ENCODE data around the gene PLIN3. TPM values are rescaled to one million over a fixed set of nuclear protein-coding genes. Genes with fewer than 3 reads are reported as not detected.

PLIN3 gene
- total and polyA plus RNA-seq, 2 donors (not counting 3 experiments of a cell fraction or from before 2014, with no cell fraction given) = 76.8 to 88.9 TPM

GRCh38 chr19:4829001-4829712 lies 38.3 kb downstream of the PLIN3 start:
- Histone ChIP-seq H2AFZ (ENCODE audit: low read depth, low read length) (no peak overlapping the region), H4K20me1 (replicated peaks; ENCODE audit: control insufficient read depth, extremely low read depth, insufficient read depth, low read length) (no peaks in the 10 kb centered on the region), H3K27ac (ENCODE audit: insufficient read depth, low read depth, low read length) (no peak overlapping the region), H3K9me3 (replicated peaks; ENCODE audit: control insufficient read depth, insufficient read depth, low read length) (no peaks in the 10 kb centered on the region), H3K27me3 (ENCODE audit: control insufficient read depth in 2 of 2, insufficient read depth in 2 of 2, low read length in 2 of 2) (no peaks in the 10 kb centered on the region), H3K4me2 (ENCODE audit: insufficient read depth, low read length) (no peak overlapping the region), H3K9me1 (replicated peaks; ENCODE audit: control insufficient read depth, extremely low read depth, insufficient read depth, low read length) (no peaks in the 10 kb centered on the region), H3K9ac (replicated peaks; ENCODE audit: extremely low read depth, insufficient read depth, low read length) (no peak overlapping the region), H3K4me1 (ENCODE audit: control insufficient read depth, extremely low read depth, insufficient read depth, low read length) (peaks cover 8% of the 10 kb centered on the region), H3K79me2 (ENCODE audit: control insufficient read depth, insufficient read depth, low read length) (peaks cover 38% of the 10 kb centered on the region), H3K36me3 (ENCODE audit: control insufficient read depth in 2 of 2, extremely low read depth in 1 of 2, insufficient read depth in 2 of 2, low read length in 2 of 2) (no peaks in the 10 kb centered on the region), H3K4me3 (replicated peaks in 1 of 3; ENCODE audit: insufficient read depth in 1 of 3, low read depth in 1 of 3, low read length in 3 of 3) (no peak overlapping the region)
- FAIRE-seq (no peak), DNase-seq (ENCODE audit: low read depth, low spot score) (no peak)
- CTCF ChIA-PET = interaction anchor here (1.2 to 7.5 kb wide), 4 partner anchors 11 to 22 kb away, joined by 5 to 47 read pairs (median 14); no protein-coding TSS in a partner anchor
- dilution Hi-C loops (cut with MboI; ENCODE audit: extremely low pct_ligation_motif_present, low sequenced_read_pairs) (no loop called here), intact Hi-C loops (cut with micrococcal nuclease) (no loop called here)
- BruUV-seq (replicated peaks) = no TSS peak
- TF ChIP-seq POLR2A (IDR thresholded peaks at IDR 0.05; ENCODE audit: low read depth, low read length) = no peak
- TF ChIP-seq CTCF (IDR thresholded peaks at IDR 0.05; ENCODE audit: extremely low read depth in 1 of 2, insufficient read depth in 1 of 2, low read depth in 1 of 2, low read length in 2 of 2) = no peak
- no peak for TF ChIP-seq POLR2AphosphoS5 (IDR thresholded peaks at IDR 0.05; ENCODE audit: insufficient read depth, low read depth, low read length)
- no peak for TF ChIP-seq MYC (IDR thresholded peaks at IDR 0.05; ENCODE audit: low read depth, low read length)
- TF ChIP-seq GATA2 (IDR thresholded peaks at IDR 0.05; ENCODE audit: insufficient read depth, insufficient read length, low read depth, low read length) = no peak
- TF ChIP-seq FOS (IDR thresholded peaks at IDR 0.05; ENCODE audit: borderline replicate concordance, insufficient read depth, low read length) = no peak
- no peak for TF ChIP-seq EZH2 (IDR thresholded peaks at IDR 0.05; ENCODE audit: borderline replicate concordance, low read depth, low read length, severe bottlenecking)
- TF ChIP-seq MAX (IDR thresholded peaks at IDR 0.05; ENCODE audit: insufficient read depth, insufficient read length) = no peak
- no peak for TF ChIP-seq JUN (IDR thresholded peaks at IDR 0.05; ENCODE audit: borderline replicate concordance, insufficient read depth, insufficient read length, low read depth)
- POLR2A ChIA-PET = no interaction called here
